HG03066 (cell line): ENCODE data around the gene BICDL1.

ENCODE experiments used
- ATAC-seq: cut with Tn5 transposase; IDR thresholded peaks from one replicate; pipeline ENCODE4 v1.9.1; 2021; ENCODE audit warnings: low read depth; ENCODE audit not compliant: unreplicated experiment

The BICDL1 gene

GRCh38 chr12:120048263-120048662 lies 59.2 kb downstream of the BICDL1 start:
- no peak for ATAC-seq

GRCh38 chr12:120049426-120049825 lies 60.4 kb downstream of the BICDL1 start:
- no peak for ATAC-seq

- ATAC-seq: no peak
These were observed 62.5 kb downstream of the BICDL1 start for GRCh38 chr12:120051535-120051934.

- no peak for ATAC-seq
These were observed 65.3 kb downstream of the BICDL1 start for GRCh38 chr12:120054293-120054692.

GRCh38 chr12:120055231-120056000 lies 66.4 kb downstream of the BICDL1 start:
- no peak for ATAC-seq

GRCh38 chr12:120056739-120057138 lies 67.7 kb downstream of the BICDL1 start:
- ATAC-seq: no peak

- no peak for ATAC-seq
These were observed 71.2 kb downstream of the BICDL1 start for GRCh38 chr12:120060196-120060595.

GRCh38 chr12:120060717-120061116 lies 71.7 kb downstream of the BICDL1 start:
- no peak for ATAC-seq

GRCh38 chr12:120061575-120062214 lies 72.7 kb downstream of the BICDL1 start:
- ATAC-seq: no peak

GRCh38 chr12:120062976-120063579 lies 74.0 kb downstream of the BICDL1 start:
- no peak for ATAC-seq

GRCh38 chr12:120064054-120064940 lies 75.3 kb downstream of the BICDL1 start:
- no peak for ATAC-seq

GRCh38 chr12:120065472-120065871 lies 76.4 kb downstream of the BICDL1 start:
- no peak for ATAC-seq

GRCh38 chr12:120066341-120066740 lies 77.3 kb downstream of the BICDL1 start:
- no peak for ATAC-seq

GRCh38 chr12:120067084-120067869 lies 78.2 kb downstream of the BICDL1 start:
- no peak for ATAC-seq

GRCh38 chr12:120067901-120068300 lies 78.9 kb downstream of the BICDL1 start:
- no peak for ATAC-seq

GRCh38 chr12:120069278-120069677 lies 80.2 kb downstream of the BICDL1 start:
- ATAC-seq: no peak

GRCh38 chr12:120071493-120072020 lies 82.5 kb downstream of the BICDL1 start:
- no peak for ATAC-seq

- ATAC-seq: no peak
These were observed 83.6 kb downstream of the BICDL1 start for GRCh38 chr12:120072472-120073249.

- no peak for ATAC-seq
These were observed 86.1 kb downstream of the BICDL1 start for GRCh38 chr12:120075034-120075616.
